Kidney epithelial cell (primary cell): ENCODE measurements around the gene GALNT17. TPM values are rescaled to one million over a fixed set of nuclear protein-coding genes. Genes with fewer than 3 reads are reported as not detected.

ENCODE experiments used
- DNase-seq: peaks from one replicate; pipeline ENCODE4 v3.0.0-alpha.2; 2010; ENCODE audit warnings: low read depth
- H3K27me3 ChIP-seq: 2 replicates; pipeline ENCODE4 v1.6.0; 2011; ENCODE audit warnings: low read length; ENCODE audit not compliant: control insufficient read depth, insufficient read depth
- H3K36me3 ChIP-seq: 2 replicates; pipeline ENCODE4 v1.5.1; 2011; ENCODE audit warnings: low read length; ENCODE audit not compliant: control insufficient read depth, insufficient read depth
- H3K4me3 ChIP-seq: 2 replicates; pipeline ENCODE4 v1.5.1; 2011; ENCODE audit warnings: low read depth, mild to moderate bottlenecking, control low read depth, low read length
- total RNA-seq: library from RNA; depleted of rRNA; stranded (reverse); fragments of >200 nt; gene quantifications from 2 replicates; pipeline ENCODE4 v1.2.3, GENCODE V29; 2015
- TF ChIP-seq, protein P1 (sequence below): IDR thresholded peaks from 2 replicates; pipeline ENCODE4 v1.5.1; 2011; ENCODE audit warnings: mild to moderate bottlenecking, moderate library complexity, low read length, control low read depth, inconsistent platforms; ENCODE audit not compliant: insufficient read depth, poor library complexity, severe bottlenecking

GALNT17 gene
- total RNA-seq, 1 donor from 2014 or later = 3.3 TPM

DNA sequence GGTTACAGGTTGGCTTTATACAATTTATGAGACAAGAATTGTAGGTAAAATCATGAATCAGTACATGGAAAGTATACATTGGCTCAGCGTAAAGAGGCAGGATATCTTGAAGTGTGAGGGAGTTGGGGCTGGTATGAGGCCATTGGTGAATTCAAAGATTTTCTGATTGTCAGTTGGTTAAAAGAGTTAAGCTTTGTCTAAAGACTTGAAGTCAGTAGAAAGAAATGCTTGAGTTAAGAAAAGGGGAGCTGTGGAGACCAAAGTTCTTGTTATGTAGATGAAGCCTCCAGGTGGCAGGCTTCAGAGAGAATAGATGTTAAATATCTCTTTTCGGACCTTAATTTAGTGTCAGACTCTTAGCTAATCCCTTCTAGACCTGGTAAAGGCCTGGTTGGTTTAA is 341.0 kb downstream of the GALNT17 start:
- Histone ChIP-seq H3K27me3 (no peaks in the 10 kb centered on the region), H3K4me3 (no peak overlapping the region), H3K36me3 (no peaks in the 10 kb centered on the region)
- DNase-seq = no peak
- TF ChIP-seq, protein P1, sequence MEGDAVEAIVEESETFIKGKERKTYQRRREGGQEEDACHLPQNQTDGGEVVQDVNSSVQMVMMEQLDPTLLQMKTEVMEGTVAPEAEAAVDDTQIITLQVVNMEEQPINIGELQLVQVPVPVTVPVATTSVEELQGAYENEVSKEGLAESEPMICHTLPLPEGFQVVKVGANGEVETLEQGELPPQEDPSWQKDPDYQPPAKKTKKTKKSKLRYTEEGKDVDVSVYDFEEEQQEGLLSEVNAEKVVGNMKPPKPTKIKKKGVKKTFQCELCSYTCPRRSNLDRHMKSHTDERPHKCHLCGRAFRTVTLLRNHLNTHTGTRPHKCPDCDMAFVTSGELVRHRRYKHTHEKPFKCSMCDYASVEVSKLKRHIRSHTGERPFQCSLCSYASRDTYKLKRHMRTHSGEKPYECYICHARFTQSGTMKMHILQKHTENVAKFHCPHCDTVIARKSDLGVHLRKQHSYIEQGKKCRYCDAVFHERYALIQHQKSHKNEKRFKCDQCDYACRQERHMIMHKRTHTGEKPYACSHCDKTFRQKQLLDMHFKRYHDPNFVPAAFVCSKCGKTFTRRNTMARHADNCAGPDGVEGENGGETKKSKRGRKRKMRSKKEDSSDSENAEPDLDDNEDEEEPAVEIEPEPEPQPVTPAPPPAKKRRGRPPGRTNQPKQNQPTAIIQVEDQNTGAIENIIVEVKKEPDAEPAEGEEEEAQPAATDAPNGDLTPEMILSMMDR = no peak

DNA sequence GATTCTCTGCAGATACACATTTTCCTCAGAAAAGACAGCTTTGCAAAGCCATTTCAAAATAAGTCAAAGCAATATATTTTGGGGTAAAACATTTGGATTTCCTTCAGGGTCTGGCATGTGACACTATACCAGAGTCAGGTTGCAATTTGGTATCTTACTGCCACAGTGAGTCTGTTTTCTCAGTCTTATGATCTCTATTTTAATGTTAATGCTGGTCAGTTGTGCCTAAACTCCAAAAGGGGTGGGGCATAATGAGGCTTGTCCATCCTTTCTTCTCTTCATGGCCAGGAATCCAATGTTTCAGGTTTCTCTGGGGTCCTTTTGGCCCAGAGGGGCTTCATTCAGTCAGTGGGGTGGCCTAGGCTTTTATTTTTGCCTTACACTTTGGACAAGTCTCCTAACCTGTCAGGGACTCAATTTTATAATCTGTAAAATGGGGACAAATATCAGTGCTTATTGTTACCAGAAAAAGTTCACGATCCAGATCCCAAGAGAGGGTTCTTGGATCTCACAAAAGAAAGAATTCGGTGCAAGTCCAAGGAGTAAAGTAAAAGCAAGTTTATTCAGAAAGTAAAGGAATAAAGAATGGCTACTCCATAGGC is 341.5 kb downstream of the GALNT17 start:
- H3K36me3 ChIP-seq = no peaks in the 10 kb centered on the region
- H3K4me3 ChIP-seq = no peak overlapping the region
- H3K27me3 ChIP-seq = no peaks in the 10 kb centered on the region
- no peak for DNase-seq
- TF ChIP-seq, protein P1 = no peak

GRCh38 chr7:71477441-71477840 is 345.5 kb downstream of the GALNT17 start:
- no peak overlapping the region for H3K4me3 ChIP-seq
- H3K36me3 ChIP-seq = no peaks in the 10 kb centered on the region
- no peaks in the 10 kb centered on the region for H3K27me3 ChIP-seq
- DNase-seq = no peak
- TF ChIP-seq, protein P1 = no peak

- TF ChIP-seq, protein P1 = no peak
- no peaks in the 10 kb centered on the region for H3K27me3 ChIP-seq
- H3K4me3 ChIP-seq = no peak overlapping the region
- DNase-seq = no peak
- H3K36me3 ChIP-seq = no peaks in the 10 kb centered on the region
These were observed 347.3 kb downstream of the GALNT17 start for GRCh38 chr7:71479231-71479630.

- no peaks in the 10 kb centered on the region for H3K27me3 ChIP-seq
- TF ChIP-seq, protein P1 = no peak
- no peaks in the 10 kb centered on the region for H3K36me3 ChIP-seq
- no peak overlapping the region for H3K4me3 ChIP-seq
- DNase-seq = no peak
These were observed 348.8 kb downstream of the GALNT17 start for GRCh38 chr7:71480791-71481190.

DNA sequence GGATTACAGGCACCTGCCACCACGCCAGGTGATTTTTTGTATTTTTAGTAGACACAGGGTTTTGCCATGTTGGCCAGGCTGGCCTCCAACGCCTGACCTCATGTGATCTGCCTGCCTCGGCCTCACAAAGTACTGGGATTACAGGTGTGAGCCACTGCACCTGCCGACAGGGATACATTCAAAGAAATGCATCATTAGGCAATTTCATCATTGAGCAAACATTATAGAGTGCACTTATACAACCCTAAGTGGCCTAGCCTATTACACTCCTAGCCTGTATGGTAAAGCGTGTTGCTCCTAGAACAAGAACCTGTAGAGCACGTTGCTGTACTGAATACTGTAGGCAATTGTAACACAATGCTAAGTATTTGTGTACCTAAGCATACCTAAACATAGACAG is 350.3 kb downstream of the GALNT17 start:
- H3K36me3 ChIP-seq = no peaks in the 10 kb centered on the region
- TF ChIP-seq, protein P1 = no peak

More for the DNA sequence above, 350.3 kb downstream of the GALNT17 start:
- DNase-seq = no peak
- no peak overlapping the region for H3K4me3 ChIP-seq
- no peaks in the 10 kb centered on the region for H3K27me3 ChIP-seq
